ENCODE results near the gene ALX1. TPM values are rescaled to one million over a fixed set of nuclear protein-coding genes. Genes with fewer than 3 reads are reported as not detected.
A peak's percentile ranks its signal among the peaks of the same experiment; 100 is the strongest.

The ALX1 gene
- not detected for polyA plus RNA-seq
- long read RNA-seq, donor 1, result 0 reads
- long read RNA-seq, donor 2, result 0 reads
- long read RNA-seq, donor 3, result 0 reads
- long read RNA-seq, donor 4, result 0 reads
- long read RNA-seq, donor 5, result 0 reads
- long read RNA-seq, donor 6, result 0 reads
- long read RNA-seq, donor 7, result 0 reads
- long read RNA-seq, donor 8, result 0 reads
- long read RNA-seq, donor 9, result 0 reads
- long read RNA-seq, donor 10, result 0 reads

DNA sequence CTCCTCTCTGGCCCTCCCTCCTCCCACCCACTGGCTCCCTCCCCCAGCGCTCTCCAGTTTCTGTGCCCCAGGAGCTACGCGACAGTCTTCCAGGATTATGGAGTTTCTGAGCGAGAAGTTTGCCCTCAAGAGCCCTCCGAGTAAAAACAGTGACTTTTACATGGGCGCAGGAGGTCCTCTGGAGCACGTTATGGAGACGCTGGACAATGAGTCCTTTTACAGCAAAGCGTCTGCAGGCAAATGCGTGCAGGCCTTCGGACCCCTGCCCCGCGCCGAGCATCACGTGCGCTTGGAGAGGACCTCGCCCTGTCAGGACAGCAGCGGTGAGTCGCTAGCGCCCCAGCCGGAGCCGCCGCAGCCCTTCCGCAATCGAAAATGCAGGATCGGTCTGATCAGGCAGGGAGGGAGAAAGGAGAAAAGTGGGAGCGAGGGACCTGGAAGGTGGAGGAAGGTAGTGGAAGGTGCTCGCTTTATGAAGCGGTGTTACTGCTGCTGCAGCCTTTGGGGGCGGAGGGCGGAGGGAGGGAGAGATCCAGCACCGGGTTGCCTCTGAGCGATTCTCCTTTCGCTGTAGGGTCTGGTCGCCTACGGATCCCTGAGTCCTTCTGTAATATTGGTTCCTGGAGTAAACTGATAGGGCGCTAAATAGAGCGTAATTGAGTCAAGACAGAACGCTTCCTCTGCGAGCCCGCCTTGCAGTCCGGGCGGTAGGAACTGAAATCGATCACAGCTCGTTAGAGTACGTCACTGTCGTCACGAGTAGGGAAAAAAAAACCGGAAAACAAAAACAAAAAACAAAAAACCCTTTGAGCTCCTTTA is at the start of gene ALX1:
Gene ALX1, plus strand, starts transcription at position 56 of the 819 bp plus-strand sequence. Its CDS starts 42 bp downstream, at position 98.
- H3K4me3 ChIP-seq (ENCODE audit: low read depth in 1 of 3, low read length in 3 of 3), result peak within 1 kb of the TSS in 2 of 3 donors; percentile 34 to 50
- no peaks in the 10 kb centered on the region for H3K36me3 ChIP-seq (ENCODE audit: control insufficient read depth in 3 of 3, insufficient read depth in 2 of 3, low read depth in 1 of 3, low read length in 3 of 3)
- peaks cover 0 to 20% (median 0%) of the 10 kb centered on the region in 3 donors for H3K4me1 ChIP-seq (ENCODE audit: control insufficient read depth in 3 of 3, insufficient read depth in 2 of 3, low read depth in 1 of 3, low read length in 2 of 3)
- DNase-seq, result peak; percentile 42 to 68
- H3K9me3 ChIP-seq (ENCODE audit: control insufficient read depth in 2 of 2, insufficient read depth in 1 of 2, low read depth in 1 of 2, low read length in 1 of 2), result no peaks in the 10 kb centered on the region
- 2 to 3% (median 3%) methylated on average over 48 to 49 of the region's 49 CpGs for WGBS, 3 donors
- H3K27ac ChIP-seq (ENCODE audit: low read depth in 1 of 3, low read length in 2 of 3), result no peak within 1 kb of the TSS
- peaks cover 2 to 68% (median 26%) of the 10 kb centered on the region in 3 donors for H3K27me3 ChIP-seq (ENCODE audit: control insufficient read depth in 3 of 3, insufficient read depth in 3 of 3, low read length in 3 of 3)
- no peak for FAIRE-seq

DNA sequence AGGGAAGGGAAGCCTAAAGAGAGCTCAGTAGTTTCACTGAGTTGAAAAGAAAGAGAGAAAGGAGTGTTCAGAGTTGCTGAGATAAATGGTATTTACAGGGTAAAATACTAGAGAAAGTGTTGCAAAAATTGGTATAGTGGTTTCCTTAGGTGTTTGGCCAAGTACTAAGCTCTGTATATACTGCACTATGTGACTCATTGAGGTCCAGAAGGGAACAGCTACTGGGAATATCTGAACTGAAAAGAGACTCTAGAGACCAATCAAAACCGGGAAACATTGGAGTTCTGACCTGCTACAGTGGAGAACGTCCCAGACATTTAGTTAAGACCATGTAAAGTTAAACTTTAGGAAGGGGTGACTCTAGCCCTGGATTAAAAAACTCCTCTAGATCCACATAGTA is 42.7 kb upstream of the ALX1 start:
- no peak overlapping the region for H3K4me3 ChIP-seq (ENCODE audit: low read depth in 1 of 3, low read length in 3 of 3)
- FAIRE-seq (no peak), DNase-seq (no peak)
- no peaks in the 10 kb centered on the region for H3K4me1 ChIP-seq (ENCODE audit: control insufficient read depth in 3 of 3, insufficient read depth in 2 of 3, low read depth in 1 of 3, low read length in 2 of 3)
- no peaks in the 10 kb centered on the region for H3K27me3 ChIP-seq (ENCODE audit: control insufficient read depth in 3 of 3, insufficient read depth in 3 of 3, low read length in 3 of 3)
- no peak overlapping the region for H3K27ac ChIP-seq (ENCODE audit: low read depth in 1 of 3, low read length in 2 of 3)
- H3K9me3 ChIP-seq (ENCODE audit: control insufficient read depth in 2 of 2, insufficient read depth in 1 of 2, low read depth in 1 of 2, low read length in 1 of 2), result no peaks in the 10 kb centered on the region
- no peaks in the 10 kb centered on the region for H3K36me3 ChIP-seq (ENCODE audit: control insufficient read depth in 3 of 3, insufficient read depth in 2 of 3, low read depth in 1 of 3, low read length in 3 of 3)
- WGBS, 3 donors, result 42 to 53% (median 51%) methylated on average over 2 of the region's 2 CpGs

GRCh38 chr12:85244561-85244960 is 35.5 kb upstream of the ALX1 start:
- H3K27ac ChIP-seq (ENCODE audit: low read depth in 1 of 3, low read length in 2 of 3), result no peak overlapping the region
- no peaks in the 10 kb centered on the region for H3K4me1 ChIP-seq (ENCODE audit: control insufficient read depth in 3 of 3, insufficient read depth in 2 of 3, low read depth in 1 of 3, low read length in 2 of 3)
- FAIRE-seq, result no peak
- no peak for DNase-seq
- no peaks in the 10 kb centered on the region for H3K36me3 ChIP-seq (ENCODE audit: control insufficient read depth in 3 of 3, insufficient read depth in 2 of 3, low read depth in 1 of 3, low read length in 3 of 3)
- H3K4me3 ChIP-seq (ENCODE audit: low read depth in 1 of 3, low read length in 3 of 3), result no peak overlapping the region
- 25 to 38% (median 26%) methylated on average over 3 of the region's 3 CpGs for WGBS, 3 donors
- no peaks in the 10 kb centered on the region for H3K27me3 ChIP-seq (ENCODE audit: control insufficient read depth in 3 of 3, insufficient read depth in 3 of 3, low read length in 3 of 3)
- H3K9me3 ChIP-seq (ENCODE audit: control insufficient read depth in 2 of 2, insufficient read depth in 1 of 2, low read depth in 1 of 2, low read length in 1 of 2), result no peaks in the 10 kb centered on the region

DNA sequence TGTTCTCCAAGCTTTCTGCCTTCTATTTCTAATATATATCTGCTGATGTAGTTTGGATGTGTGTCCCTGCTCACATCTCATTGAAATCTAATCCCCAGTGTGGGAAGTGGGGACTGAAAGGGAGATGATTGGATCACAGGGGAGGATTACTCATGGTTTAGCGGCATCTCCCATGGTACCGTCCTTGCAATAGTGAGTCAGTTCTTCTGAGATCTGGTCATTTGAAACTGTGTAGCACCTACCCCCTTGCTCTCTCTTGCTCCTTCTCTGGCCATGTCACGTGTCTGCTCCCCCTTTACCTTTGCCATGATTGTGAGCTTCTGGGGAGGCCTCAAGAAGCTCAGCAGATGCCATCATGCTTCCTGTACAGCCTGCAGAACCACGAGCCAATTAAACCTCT is 26.2 kb upstream of the ALX1 start:
- FAIRE-seq, result no peak
- 39 to 55% (median 46%) methylated on average over 4 of the region's 4 CpGs for WGBS, 3 donors

DNA sequence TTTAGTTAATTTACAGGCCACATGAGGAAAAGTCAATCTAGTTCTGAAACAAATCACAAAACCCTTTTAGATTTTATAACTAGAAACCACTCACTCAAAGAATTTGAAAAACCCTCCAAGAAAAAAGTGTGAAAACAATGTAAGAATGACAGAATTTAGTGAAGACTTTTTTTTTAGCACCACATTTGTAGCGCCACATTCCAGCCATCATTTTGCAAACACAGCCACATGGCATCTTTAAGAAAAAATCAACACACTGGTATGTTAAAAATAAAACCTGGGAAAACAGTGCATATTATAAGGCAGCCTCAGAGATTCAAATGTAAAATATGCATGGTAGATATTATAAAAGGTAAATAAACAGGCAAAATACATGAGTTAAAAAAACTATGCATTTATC is 22.3 kb upstream of the ALX1 start:
- Histone ChIP-seq H3K9me3 (ENCODE audit: control insufficient read depth in 2 of 2, insufficient read depth in 1 of 2, low read depth in 1 of 2, low read length in 1 of 2) (no peaks in the 10 kb centered on the region), H3K4me3 (ENCODE audit: low read depth in 1 of 3, low read length in 3 of 3) (no peak overlapping the region), H3K36me3 (ENCODE audit: control insufficient read depth in 3 of 3, insufficient read depth in 2 of 3, low read depth in 1 of 3, low read length in 3 of 3) (no peaks in the 10 kb centered on the region), H3K27me3 (ENCODE audit: control insufficient read depth in 3 of 3, insufficient read depth in 3 of 3, low read length in 3 of 3) (no peaks in the 10 kb centered on the region), H3K4me1 (ENCODE audit: control insufficient read depth in 3 of 3, insufficient read depth in 2 of 3, low read depth in 1 of 3, low read length in 2 of 3) (no peaks in the 10 kb centered on the region), H3K27ac (ENCODE audit: low read depth in 1 of 3, low read length in 2 of 3) (no peak overlapping the region)
- FAIRE-seq (no peak), DNase-seq (no peak)
- WGBS, 3 donors, result 88 to 93% (median 88%) methylated on average over 1 of the region's 1 CpG

More for the DNA sequence above, 26.2 kb upstream of the ALX1 start:
- Histone ChIP-seq H3K36me3 (ENCODE audit: control insufficient read depth in 3 of 3, insufficient read depth in 2 of 3, low read depth in 1 of 3, low read length in 3 of 3) (no peaks in the 10 kb centered on the region), H3K27ac (ENCODE audit: low read depth in 1 of 3, low read length in 2 of 3) (no peak overlapping the region), H3K27me3 (ENCODE audit: control insufficient read depth in 3 of 3, insufficient read depth in 3 of 3, low read length in 3 of 3) (no peaks in the 10 kb centered on the region), H3K9me3 (ENCODE audit: control insufficient read depth in 2 of 2, insufficient read depth in 1 of 2, low read depth in 1 of 2, low read length in 1 of 2) (no peaks in the 10 kb centered on the region), H3K4me1 (ENCODE audit: control insufficient read depth in 3 of 3, insufficient read depth in 2 of 3, low read depth in 1 of 3, low read length in 2 of 3) (no peaks in the 10 kb centered on the region), H3K4me3 (ENCODE audit: low read depth in 1 of 3, low read length in 3 of 3) (no peak overlapping the region)
- DNase-seq, result no peak

GRCh38 chr12:85260447-85260846 is 19.6 kb upstream of the ALX1 start:
- no peak for FAIRE-seq
- WGBS, 3 donors, result 66 to 72% (median 69%) methylated on average over 2 of the region's 2 CpGs

DNA sequence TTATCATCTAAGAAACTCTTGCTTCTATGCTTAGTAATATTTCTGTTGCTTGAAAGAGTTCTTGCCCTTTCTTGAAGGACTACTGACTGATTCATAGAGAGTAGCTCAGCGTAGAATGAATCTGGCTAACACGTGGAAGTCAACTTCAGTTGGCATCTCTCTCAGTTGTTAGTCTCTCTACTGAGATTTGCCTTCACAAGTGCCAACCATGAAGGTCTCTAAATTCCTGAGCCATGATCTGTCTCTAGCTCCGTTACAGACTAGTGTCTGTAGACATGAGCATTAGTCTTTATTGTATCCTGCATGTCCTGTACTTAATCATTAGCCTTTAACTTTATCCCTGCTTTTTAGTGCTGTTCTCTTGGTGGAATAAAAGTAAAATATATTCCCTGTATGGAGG is 19.1 kb upstream of the ALX1 start:
- no peak for FAIRE-seq
- Histone ChIP-seq H3K27me3 (ENCODE audit: control insufficient read depth in 3 of 3, insufficient read depth in 3 of 3, low read length in 3 of 3) (no peaks in the 10 kb centered on the region), H3K4me1 (ENCODE audit: control insufficient read depth in 3 of 3, insufficient read depth in 2 of 3, low read depth in 1 of 3, low read length in 2 of 3) (no peaks in the 10 kb centered on the region), H3K36me3 (ENCODE audit: control insufficient read depth in 3 of 3, insufficient read depth in 2 of 3, low read depth in 1 of 3, low read length in 3 of 3) (no peaks in the 10 kb centered on the region), H3K27ac (ENCODE audit: low read depth in 1 of 3, low read length in 2 of 3) (no peak overlapping the region), H3K4me3 (ENCODE audit: low read depth in 1 of 3, low read length in 3 of 3) (no peak overlapping the region), H3K9me3 (ENCODE audit: control insufficient read depth in 2 of 2, insufficient read depth in 1 of 2, low read depth in 1 of 2, low read length in 1 of 2) (no peaks in the 10 kb centered on the region)
- WGBS, 3 donors, result 47 to 66% (median 54%) methylated on average over 3 of the region's 3 CpGs
- DNase-seq, result no peak

More at GRCh38 chr12:85260447-85260846, 19.6 kb upstream of the ALX1 start:
- H3K4me3 ChIP-seq (ENCODE audit: low read depth in 1 of 3, low read length in 3 of 3), result no peak overlapping the region
- no peaks in the 10 kb centered on the region for H3K27me3 ChIP-seq (ENCODE audit: control insufficient read depth in 3 of 3, insufficient read depth in 3 of 3, low read length in 3 of 3)
- H3K27ac ChIP-seq (ENCODE audit: low read depth in 1 of 3, low read length in 2 of 3), result no peak overlapping the region
- H3K36me3 ChIP-seq (ENCODE audit: control insufficient read depth in 3 of 3, insufficient read depth in 2 of 3, low read depth in 1 of 3, low read length in 3 of 3), result no peaks in the 10 kb centered on the region
- H3K4me1 ChIP-seq (ENCODE audit: control insufficient read depth in 3 of 3, insufficient read depth in 2 of 3, low read depth in 1 of 3, low read length in 2 of 3), result no peaks in the 10 kb centered on the region
- H3K9me3 ChIP-seq (ENCODE audit: control insufficient read depth in 2 of 2, insufficient read depth in 1 of 2, low read depth in 1 of 2, low read length in 1 of 2), result no peaks in the 10 kb centered on the region
- no peak for DNase-seq

- no peaks in the 10 kb centered on the region for H3K4me1 ChIP-seq (ENCODE audit: control insufficient read depth in 3 of 3, insufficient read depth in 2 of 3, low read depth in 1 of 3, low read length in 2 of 3)
- no peaks in the 10 kb centered on the region for H3K36me3 ChIP-seq (ENCODE audit: control insufficient read depth in 3 of 3, insufficient read depth in 2 of 3, low read depth in 1 of 3, low read length in 3 of 3)
- DNase-seq (no peak), FAIRE-seq (no peak)
- WGBS, 3 donors, result 60 to 81% (median 63%) methylated on average over 4 of the region's 4 CpGs
- H3K27me3 ChIP-seq (ENCODE audit: control insufficient read depth in 3 of 3, insufficient read depth in 3 of 3, low read length in 3 of 3), result no peaks in the 10 kb centered on the region
- H3K27ac ChIP-seq (ENCODE audit: low read depth in 1 of 3, low read length in 2 of 3), result no peak overlapping the region
- H3K4me3 ChIP-seq (ENCODE audit: low read depth in 1 of 3, low read length in 3 of 3), result no peak overlapping the region
- no peaks in the 10 kb centered on the region for H3K9me3 ChIP-seq (ENCODE audit: control insufficient read depth in 2 of 2, insufficient read depth in 1 of 2, low read depth in 1 of 2, low read length in 1 of 2)
Measured at GRCh38 chr12:85266356-85266755, 13.7 kb upstream of the ALX1 start.
